Smooth muscle cell (in vitro differentiated cells): ENCODE results near the gene SOS1. TPM values are rescaled to one million over a fixed set of nuclear protein-coding genes. Genes with fewer than 3 reads are reported as not detected.

Experiments
- DNase-seq: peaks from one replicate; lab custom pipeline; 2025; ENCODE audit not compliant: unreplicated experiment; lab: John Stamatoyannopoulos, UW
- H2AFZ ChIP-seq: fragments of 200-600 bp; sonication (generic); 2 replicates; pipeline ENCODE4 v1.6.0; 2016; ENCODE audit warnings: antibody characterized with exemption, low read depth, mild to moderate bottlenecking
- H3F3A ChIP-seq: fragments of 200-600 bp; sonication (generic); 2 replicates; pipeline ENCODE4 v1.6.0; 2017; ENCODE audit warnings: antibody characterized with exemption, low read depth
- H3K27ac ChIP-seq: fragments of 200-600 bp; sonication (generic); 2 replicates; pipeline ENCODE4 v1.5.1; 2016; ENCODE audit warnings: low read depth, mild to moderate bottlenecking
- H3K27me3 ChIP-seq: fragments of 200-600 bp; sonication (generic); 2 replicates; pipeline ENCODE4 v1.6.1; 2016; ENCODE audit warnings: low read depth, mild to moderate bottlenecking
- H3K36me3 ChIP-seq: fragments of 200-600 bp; sonication (generic); 2 replicates; pipeline ENCODE4 v1.5.1; 2016; ENCODE audit warnings: low read depth
- H3K4me1 ChIP-seq: fragments of 200-600 bp; sonication (generic); 2 replicates; pipeline ENCODE4 v1.5.1; 2016; ENCODE audit warnings: low read depth
- H3K4me2 ChIP-seq: fragments of 200-600 bp; sonication (generic); 2 replicates; pipeline ENCODE4 v1.6.0; 2016; ENCODE audit warnings: mild to moderate bottlenecking
- H3K4me3 ChIP-seq: fragments of 200-600 bp; sonication (generic); 2 replicates; pipeline ENCODE4 v1.5.1; 2016; ENCODE audit warnings: mild to moderate bottlenecking
- H3K79me2 ChIP-seq: fragments of 200-600 bp; sonication (generic); 2 replicates; pipeline ENCODE4 v1.6.0; 2016; ENCODE audit warnings: low read depth, mild to moderate bottlenecking
- H3K9ac ChIP-seq: fragments of 200-600 bp; sonication (generic); 2 replicates; pipeline ENCODE4 v1.6.0; 2016; ENCODE audit warnings: low read depth
- H3K9me3 ChIP-seq: fragments of 200-600 bp; sonication (generic); replicated peaks from 2 replicates; pipeline ENCODE4 v1.5.1; 2016; ENCODE audit warnings: low read depth
- H4K20me1 ChIP-seq: fragments of 200-600 bp; sonication (generic); 2 replicates; pipeline ENCODE4 v1.6.0; 2016; ENCODE audit warnings: low read depth
- CTCF ChIP-seq: fragments of 200-600 bp; sonication (generic); IDR thresholded peaks from 2 replicates; pipeline ENCODE4 v1.5.1; 2017; ENCODE audit warnings: borderline replicate concordance, mild to moderate bottlenecking, antibody characterized with exemption; ENCODE audit not compliant: insufficient read depth, poor library complexity, severe bottlenecking
- WGBS: methylation state at CpG from one replicate; pipeline ENCODE4 v1.1.7; 2016; ENCODE audit warnings: low lambda C conversion rate; 5-methylcytosine and 5-hydroxymethylcytosine counted together
- polyA plus RNA-seq: library from polyadenylated mRNA; unstranded; fragments of >200 nt; fragmentation: Nextera tagmentation; extraction: Ambion mirVana; gene quantifications from 2 replicates; pipeline ENCODE4 v1.2.1, GENCODE V29; 2016
- total RNA-seq: library from RNA; depleted of rRNA; stranded (reverse); fragments of >200 nt; gene quantifications from 2 replicates; pipeline ENCODE4 v1.2.3, GENCODE V29; 2014

The SOS1 gene
- total and polyA plus RNA-seq, 2 experiments from 2014 or later, result 8.4 to 34.0 TPM

GRCh38 chr2:39154944-39155343 is 34.1 kb upstream of the SOS1 start:
- WGBS, result 86% methylated on average over 3 of the region's 3 CpGs
- no peaks in the 10 kb centered on the region for H3F3A ChIP-seq
- no peak overlapping the region for H3K4me2 ChIP-seq
- H3K4me3 ChIP-seq, result no peak overlapping the region
- H3K36me3 ChIP-seq, result no peaks in the 10 kb centered on the region
- H3K4me1 ChIP-seq, result no peaks in the 10 kb centered on the region
- H3K79me2 ChIP-seq, result no peaks in the 10 kb centered on the region
- H4K20me1 ChIP-seq, result no peaks in the 10 kb centered on the region
- no peaks in the 10 kb centered on the region for H3K9me3 ChIP-seq
- DNase-seq, result no peak
- H2AFZ ChIP-seq, result no peak overlapping the region
- no peak overlapping the region for H3K27ac ChIP-seq
- no peak for TF ChIP-seq CTCF
- no peaks in the 10 kb centered on the region for H3K27me3 ChIP-seq
- H3K9ac ChIP-seq, result no peak overlapping the region

- no peak for DNase-seq
- H3F3A ChIP-seq, result no peaks in the 10 kb centered on the region
- no peaks in the 10 kb centered on the region for H3K9me3 ChIP-seq
- no peaks in the 10 kb centered on the region for H3K27me3 ChIP-seq
- H3K36me3 ChIP-seq, result no peaks in the 10 kb centered on the region
- TF ChIP-seq CTCF, result no peak
- no peaks in the 10 kb centered on the region for H3K4me1 ChIP-seq
- H3K27ac ChIP-seq, result no peak overlapping the region
- no peak overlapping the region for H3K4me2 ChIP-seq
- H3K79me2 ChIP-seq, result no peaks in the 10 kb centered on the region
- no peak overlapping the region for H3K9ac ChIP-seq
- H3K4me3 ChIP-seq, result no peak overlapping the region
- no peaks in the 10 kb centered on the region for H4K20me1 ChIP-seq
- WGBS, result 88% methylated on average over 1 of the region's 1 CpG
- no peak overlapping the region for H2AFZ ChIP-seq
Measured at GRCh38 chr2:39153312-39153711, 32.5 kb upstream of the SOS1 start.

- Histone ChIP-seq H3K79me2 (no peaks in the 10 kb centered on the region), H3K27me3 (no peaks in the 10 kb centered on the region), H3F3A (no peaks in the 10 kb centered on the region), H3K4me1 (no peaks in the 10 kb centered on the region), H4K20me1 (no peaks in the 10 kb centered on the region), H3K4me2 (no peak overlapping the region), H3K27ac (no peak overlapping the region), H2AFZ (no peak overlapping the region), H3K4me3 (no peak overlapping the region), H3K9ac (no peak overlapping the region), H3K36me3 (no peaks in the 10 kb centered on the region), H3K9me3 (no peaks in the 10 kb centered on the region)
- no peak for DNase-seq
- TF ChIP-seq CTCF, result no peak
- WGBS, result 83% methylated on average over 2 of the region's 2 CpGs
Measured at GRCh38 chr2:39152504-39152903, 31.7 kb upstream of the SOS1 start.

- Histone ChIP-seq H3K36me3 (no peaks in the 10 kb centered on the region), H3F3A (no peaks in the 10 kb centered on the region), H2AFZ (no peak overlapping the region), H3K79me2 (no peaks in the 10 kb centered on the region), H3K4me1 (no peaks in the 10 kb centered on the region), H3K9me3 (no peaks in the 10 kb centered on the region), H3K4me3 (no peak overlapping the region), H4K20me1 (no peaks in the 10 kb centered on the region), H3K27me3 (no peaks in the 10 kb centered on the region), H3K9ac (no peak overlapping the region), H3K27ac (no peak overlapping the region), H3K4me2 (no peak overlapping the region)
- no peak for TF ChIP-seq CTCF
- no peak for DNase-seq
- 86% methylated on average over 9 of the region's 9 CpGs for WGBS
Measured at GRCh38 chr2:39150890-39151497, 30.1 kb upstream of the SOS1 start.
